HG03457 (cell line): ENCODE data around the gene CALY.

Experiments
- ATAC-seq: cut with Tn5 transposase; IDR thresholded peaks from one replicate; pipeline ENCODE4 v1.9.1; 2021; ENCODE audit warnings: moderate number of reproducible peaks; ENCODE audit not compliant: unreplicated experiment

The CALY gene

DNA sequence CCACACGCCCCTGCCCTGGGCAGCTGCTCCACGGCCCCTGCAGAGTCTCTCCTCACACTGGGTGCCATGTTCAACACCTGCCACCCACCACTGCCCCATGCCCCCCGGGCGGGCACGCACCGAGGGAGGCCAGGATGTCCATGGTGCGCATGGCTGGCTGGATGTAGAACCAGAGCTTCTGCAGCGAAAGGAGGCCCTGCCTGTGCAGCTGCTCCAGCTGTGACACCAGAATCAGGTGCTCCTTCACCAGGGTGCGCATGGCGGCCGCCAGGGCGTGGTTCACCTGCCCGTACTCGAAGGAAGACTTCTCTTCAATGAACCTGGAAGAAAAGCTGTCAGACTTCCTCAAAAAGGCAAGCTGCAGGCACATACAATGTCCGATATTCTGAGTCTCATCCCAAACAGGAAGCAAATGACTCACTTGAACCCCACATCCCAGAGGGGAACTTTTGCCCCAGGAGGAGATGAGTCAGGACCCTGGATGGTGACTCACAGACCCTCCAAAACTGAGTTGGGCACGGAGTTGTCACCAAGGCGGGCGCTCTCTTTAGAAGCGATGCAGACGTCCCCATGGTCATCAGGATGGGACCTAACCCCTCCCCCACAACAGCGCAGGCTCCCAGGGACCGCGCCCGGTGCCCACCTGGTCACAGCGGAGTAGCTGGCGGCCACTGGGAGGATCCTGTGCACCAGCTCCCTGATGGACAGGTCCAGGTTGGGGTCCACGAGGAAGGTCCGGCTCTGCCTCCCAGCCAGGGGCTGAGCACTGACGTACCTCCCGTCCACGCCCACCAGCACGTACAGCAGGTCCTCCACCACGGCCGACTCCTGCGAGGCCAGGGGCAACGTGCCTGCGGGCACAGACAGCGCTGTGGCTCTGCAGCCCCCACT lies 43.5 kb downstream of the CALY start:
- no peak for ATAC-seq

DNA sequence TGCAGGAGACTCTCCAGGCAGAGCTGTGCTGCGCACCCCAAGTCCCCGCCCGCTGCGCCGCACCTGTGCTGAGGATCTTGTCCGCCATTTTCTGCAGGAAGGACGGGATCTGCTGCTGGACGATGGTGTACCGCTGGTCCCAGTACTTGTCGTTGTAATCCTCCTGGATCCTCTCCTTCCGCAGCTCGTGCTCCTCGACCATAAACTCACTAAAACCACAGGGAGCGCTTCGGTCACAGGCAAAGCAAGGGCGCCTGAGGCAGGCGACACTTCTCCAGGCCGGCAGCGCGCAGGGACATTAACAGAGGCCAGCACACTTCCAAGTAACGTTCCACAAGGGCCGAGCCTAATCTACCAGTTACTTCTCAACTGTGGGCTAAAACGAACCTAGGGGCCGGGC lies 46.9 kb downstream of the CALY start:
- ATAC-seq = no peak

DNA sequence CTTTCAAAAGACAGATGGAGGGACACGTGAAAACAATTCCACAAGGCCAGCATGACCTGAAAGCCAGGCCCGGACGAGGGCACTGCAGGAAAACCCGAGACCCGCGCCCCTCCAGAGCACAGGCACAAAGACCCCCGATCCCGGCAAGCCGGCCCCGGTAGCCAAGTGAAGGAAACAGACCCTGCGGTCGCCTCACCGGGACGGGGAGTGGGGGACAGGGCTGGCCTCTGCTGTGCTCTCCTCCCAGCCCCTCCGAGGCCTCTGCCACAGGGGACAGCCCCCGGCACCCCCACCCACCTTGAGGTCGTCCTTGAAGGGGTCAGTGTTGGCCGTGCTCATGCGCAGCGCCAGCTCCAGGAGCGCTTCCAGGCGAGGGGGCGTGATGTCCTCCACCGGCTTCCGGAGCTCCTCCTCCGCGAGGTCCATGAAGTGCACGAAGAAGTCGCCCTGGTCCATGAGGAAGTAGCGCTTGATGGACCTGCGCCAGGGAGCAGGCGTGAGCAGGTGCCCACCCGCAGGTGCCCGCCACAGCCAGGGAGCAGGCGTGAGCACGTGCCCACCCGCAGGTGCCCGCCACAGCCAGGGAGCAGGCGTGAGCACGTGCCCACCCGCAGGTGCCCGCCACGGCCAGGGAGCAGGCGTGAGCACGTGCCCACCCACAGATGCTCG lies 48.7 kb downstream of the CALY start:
- no peak for ATAC-seq

DNA sequence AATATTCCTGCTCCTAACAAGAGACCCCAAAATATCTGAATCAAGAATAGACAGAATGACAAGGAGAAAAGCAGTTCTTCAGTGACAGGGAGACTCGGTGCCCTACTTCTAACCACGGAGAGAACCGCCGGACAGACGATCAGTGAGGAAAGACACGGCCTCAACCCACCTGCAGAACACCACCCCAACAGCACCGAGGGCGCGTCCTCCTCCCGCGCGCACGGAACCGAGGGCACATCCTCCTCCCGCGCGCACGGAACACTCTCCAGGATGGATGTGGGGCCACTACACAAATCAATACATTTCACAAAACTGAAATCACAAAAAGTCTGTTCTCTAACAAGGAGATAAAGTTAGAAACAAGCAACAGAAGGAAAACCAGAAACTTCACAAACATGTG lies 50.3 kb downstream of the CALY start:
- ATAC-seq = no peak

DNA sequence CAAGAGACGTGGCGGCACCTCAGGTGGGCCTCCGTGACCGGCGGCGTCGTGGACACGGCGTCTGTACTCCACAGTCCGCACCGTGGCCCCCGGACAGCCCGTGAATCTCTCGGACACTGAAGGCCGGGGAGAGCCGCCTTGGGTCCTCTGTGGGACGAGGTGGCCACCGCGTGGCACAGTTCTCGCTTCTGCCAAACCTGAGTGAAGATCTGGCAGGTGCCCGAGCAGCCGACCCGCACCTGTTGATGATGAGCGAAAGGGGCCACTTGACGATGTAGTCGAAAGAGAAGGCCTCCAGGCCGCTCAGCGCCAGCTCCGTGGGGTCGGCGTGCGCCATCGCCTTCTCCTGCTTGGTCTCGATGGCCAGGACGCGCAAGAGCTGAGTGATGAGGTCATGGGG lies 51.5 kb downstream of the CALY start:
- ATAC-seq = no peak

DNA sequence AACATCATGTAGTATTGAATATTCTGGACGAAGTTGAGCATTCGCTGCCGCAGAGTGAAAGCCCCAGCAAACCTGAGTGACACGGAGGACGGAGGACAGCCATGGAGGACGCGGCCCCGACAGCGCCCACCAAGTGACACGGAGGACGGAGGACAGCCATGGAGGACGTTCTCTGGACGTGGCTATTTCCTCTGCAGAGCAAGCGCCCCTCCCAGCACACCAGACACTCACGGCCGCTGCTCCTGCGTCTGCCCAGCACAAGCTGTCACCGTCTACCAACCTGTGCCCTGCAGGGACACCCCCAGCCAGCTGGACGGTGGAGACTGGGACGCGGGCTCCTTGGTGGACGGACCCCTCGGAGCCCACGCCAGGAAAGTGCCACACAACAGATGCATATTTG lies 52.8 kb downstream of the CALY start:
- ATAC-seq = no peak

DNA sequence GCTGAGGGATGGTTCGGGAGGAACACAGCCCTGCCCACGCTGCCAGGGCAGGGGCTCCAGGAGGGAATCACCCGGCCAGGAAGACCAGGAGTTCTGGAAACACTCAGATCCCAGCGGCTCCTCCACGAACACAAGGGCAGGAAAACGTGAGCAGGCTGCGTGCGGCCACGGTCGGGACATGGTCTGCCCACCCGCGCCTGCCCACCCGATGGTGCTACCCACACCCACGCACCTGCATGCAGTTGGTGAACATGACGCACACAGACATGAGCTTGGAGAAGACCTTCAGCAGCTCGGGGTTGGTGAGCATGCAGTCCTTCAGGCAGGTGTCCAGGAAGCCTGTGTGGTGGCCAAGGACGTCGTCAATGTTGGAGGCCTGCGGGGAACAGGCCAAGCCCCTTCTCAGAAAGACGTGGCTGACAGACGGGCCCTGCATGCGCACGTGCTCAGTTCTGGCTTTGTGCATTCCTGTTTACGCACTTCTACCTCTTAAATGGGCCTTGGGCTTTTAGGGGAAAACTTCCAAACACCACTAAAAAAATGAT lies 53.8 kb downstream of the CALY start:
- ATAC-seq = no peak

DNA sequence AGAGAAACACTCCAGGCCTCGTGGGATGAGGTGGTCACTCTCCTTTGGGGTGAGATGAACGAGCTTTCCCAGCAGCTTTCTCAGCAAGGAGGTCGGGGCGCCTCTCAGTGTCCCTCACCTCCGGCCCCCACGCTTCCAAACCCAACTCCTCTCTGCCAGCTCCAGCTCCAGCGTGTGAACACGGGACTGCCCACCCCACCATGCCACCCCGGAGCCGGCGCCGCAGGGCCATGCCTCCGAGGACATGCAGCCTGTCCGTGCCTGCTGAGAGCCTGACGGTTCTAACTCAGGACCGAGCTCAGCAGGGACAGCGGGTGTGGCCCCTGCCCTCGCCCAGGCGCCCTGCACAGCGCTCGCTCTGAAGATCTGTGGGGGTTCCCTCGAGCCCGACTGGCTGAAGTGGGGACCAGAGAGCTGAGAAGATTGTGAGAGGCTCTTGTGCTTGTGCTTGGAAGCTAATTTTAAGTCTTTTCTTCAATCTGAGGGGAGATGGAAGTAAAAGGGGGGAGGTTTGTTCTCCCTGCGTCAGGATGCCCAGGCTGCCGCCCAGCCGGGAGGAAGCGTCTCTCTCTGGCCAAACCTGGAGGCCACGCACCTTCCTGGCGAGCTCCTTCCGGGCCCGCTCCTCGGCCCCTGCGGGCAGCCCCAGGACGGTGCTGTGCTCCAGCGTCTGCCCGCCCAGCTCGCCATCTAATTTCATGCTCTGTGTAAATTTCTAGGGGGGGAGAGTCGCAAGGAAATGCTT lies 54.9 kb downstream of the CALY start:
- no peak for ATAC-seq

DNA sequence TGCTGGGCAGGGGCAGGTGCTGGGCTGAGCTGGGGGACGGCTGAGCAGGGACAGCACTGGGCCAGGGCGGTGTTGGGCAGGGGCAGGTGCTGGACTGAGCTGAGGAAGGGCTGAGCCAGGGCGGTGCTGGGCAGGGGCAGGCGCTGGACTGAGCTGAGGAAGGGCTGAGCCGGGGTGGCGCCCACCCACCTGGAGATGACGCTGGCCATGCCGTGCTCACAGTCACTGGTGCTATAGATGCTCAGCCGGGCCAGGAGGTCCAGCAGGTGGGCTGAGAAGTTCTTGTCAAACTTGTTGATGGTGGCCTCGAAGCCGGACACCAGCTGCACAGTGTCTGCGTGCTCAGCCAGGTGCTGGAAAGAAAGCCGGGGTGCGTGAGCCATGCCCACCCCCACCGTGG lies 55.6 kb downstream of the CALY start:
- ATAC-seq = no peak

DNA sequence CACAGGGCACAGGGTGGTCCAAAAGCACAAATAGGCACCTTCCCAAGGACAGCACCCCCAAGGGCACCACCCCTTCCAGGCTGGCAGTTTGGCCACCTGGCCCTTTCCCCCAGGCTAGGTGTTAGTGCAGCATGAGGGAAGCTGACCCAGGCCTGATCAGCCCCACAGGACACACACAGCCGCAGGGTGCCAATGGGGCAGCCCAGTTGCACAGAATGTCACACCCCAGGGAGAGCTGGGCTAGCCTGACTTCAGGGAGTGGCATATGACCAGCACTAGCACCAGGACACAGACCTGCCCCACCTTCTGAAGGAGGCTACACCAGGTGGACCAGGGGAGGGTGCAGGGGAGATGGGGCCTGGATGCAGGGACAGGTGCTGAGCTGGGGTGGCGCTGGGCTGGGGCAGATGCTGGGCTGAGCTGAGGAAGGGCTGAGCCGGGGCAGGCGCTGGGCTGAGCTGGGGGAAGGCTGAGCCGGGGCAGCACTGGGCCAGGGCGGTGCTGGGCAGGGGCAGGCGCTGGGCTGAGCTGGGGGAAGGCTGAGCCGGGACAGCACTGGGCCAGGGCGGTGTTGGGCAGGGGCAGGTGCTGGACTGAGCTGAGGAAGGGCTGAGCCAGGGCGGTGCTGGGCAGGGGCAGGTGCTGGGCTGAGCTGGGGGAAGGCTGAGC lies 56.2 kb downstream of the CALY start:
- no peak for ATAC-seq

DNA sequence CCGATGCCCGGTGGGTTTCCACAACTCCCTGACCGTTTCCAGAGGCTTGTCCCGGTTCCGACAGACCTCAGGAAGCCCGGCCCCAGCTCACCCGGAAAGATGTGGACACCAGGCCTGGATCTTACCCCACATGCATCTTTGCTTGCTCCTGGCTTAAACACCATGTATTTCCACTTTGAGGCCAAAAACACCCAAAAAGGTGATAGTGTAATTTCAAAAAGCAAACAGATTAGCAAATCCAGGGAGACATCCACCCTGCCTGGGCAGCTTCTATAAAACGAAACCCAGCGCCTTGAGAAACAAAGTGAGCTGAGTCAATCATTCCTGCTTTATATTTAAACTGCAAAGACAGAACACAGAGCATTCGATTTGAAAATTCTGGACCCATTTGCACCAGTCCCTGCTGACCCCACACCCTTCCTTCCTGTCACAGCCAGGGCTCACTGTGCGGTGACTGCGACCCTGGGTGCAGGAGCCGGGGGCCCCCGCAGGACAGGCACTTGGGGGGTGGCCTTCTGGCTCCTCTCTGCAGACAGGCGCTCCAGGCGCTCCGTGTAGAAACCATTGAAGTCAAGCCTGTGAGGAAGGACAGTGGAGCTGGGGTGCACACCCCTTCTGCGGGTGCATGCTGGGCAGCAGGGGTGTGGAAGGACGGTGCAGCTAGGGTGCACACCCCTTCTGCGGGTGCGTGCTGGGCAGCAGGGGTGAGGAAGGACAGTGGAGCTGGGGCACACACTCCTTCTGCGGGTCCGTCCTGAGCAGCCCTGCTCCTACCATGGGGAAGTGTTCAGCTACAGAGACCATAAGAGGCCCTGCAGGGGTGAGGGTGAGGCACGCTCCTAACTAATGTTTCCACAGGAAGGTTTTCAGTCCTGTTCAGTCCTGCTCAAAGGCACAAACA lies 57.1 kb downstream of the CALY start:
- ATAC-seq = no peak

DNA sequence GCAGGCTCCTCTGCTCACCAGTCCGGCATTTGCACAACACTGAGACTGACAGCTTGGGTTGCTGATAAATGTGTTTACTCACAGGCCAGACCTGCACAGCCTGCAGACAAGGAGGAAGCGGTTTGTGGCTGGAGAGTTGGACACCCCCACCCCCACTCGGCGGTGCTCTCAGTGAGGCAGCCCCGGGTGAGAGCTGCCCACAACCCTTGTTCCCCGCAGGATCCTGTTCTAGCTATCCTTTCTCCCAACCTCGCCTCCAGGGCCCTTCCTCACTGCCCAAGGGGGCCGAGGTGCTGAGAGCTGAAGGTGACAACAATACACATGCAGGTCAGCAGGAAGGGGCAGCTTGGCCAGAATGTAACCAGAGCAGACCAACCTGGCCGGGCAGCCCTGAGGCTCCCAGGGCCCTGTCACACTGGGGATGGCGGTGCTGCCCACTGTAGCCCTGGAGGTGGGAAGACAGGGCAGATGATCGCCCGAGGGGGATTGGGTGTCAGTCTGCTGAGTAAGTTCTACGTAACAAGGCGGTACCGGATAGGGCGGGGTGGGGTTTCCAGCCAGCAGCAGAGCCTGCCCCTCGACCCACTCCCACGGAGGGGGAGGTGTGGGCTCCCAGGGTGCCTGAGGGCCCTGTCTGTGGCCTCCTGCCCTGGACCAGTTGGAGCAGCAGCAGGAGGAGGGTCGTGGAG lies 58.0 kb downstream of the CALY start:
- ATAC-seq = no peak

DNA sequence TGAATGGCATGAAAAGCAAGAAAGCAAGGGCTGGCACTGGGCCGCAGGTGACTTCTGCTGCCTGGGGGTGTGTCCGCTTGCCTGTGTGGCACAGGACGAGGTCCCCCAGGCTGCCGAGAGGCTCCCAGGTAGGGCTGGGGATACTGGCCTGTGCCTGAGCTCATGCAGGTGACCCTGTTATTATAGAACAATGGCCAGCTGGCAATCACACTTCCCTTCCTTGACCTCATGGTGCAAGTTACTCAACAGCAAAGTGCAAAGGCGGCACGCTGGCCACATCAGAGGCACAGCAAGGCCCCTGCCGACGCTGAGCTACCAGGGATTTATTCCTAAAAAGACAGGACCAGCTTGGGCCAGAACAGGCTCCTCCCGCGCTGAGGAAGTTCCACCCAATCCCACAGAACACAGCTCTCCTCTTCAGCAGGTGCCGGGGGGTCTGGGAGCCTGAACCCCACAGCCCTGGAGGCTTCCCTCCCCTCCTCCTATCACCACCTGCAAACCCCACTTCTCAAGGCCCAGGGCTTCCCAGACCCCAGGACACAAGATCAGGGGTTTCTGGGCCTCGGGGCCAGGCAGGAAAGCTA lies 58.6 kb downstream of the CALY start:
- ATAC-seq = no peak

DNA sequence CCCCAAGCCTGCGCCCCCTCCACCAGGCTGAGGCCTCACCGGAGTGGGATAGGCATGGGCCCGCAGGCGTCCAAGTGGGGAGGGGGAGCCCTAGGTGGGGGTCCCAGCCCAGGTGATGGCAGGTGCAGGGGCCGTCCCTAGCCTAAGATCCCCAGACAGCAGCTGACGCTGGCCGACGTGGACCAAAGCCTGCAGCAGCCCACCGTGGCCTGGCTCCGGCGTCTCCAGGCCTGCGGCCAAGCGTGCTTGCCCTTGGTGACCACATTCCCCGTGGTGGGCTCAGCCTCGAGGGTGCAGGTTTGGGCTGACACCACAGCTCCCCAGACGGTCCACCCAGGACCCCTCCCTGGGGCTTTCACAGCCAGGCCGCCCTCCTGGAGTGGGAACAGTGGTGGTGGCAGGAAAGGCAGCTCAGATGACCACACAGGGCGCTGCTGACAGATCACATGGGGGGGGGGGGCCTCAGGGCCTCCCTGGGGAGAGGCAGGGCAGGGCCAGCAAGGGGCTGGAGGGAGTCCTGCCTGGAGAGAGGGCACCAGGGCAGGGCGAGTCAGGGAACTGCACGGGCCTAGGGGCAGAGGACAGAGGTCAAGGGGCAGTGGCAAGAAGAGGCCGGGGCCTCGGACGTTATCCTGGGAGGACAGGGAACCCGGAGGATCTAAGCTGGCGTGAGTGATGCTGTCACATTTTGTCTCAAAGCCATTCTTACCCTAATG lies 59.3 kb downstream of the CALY start:
- ATAC-seq = no peak

DNA sequence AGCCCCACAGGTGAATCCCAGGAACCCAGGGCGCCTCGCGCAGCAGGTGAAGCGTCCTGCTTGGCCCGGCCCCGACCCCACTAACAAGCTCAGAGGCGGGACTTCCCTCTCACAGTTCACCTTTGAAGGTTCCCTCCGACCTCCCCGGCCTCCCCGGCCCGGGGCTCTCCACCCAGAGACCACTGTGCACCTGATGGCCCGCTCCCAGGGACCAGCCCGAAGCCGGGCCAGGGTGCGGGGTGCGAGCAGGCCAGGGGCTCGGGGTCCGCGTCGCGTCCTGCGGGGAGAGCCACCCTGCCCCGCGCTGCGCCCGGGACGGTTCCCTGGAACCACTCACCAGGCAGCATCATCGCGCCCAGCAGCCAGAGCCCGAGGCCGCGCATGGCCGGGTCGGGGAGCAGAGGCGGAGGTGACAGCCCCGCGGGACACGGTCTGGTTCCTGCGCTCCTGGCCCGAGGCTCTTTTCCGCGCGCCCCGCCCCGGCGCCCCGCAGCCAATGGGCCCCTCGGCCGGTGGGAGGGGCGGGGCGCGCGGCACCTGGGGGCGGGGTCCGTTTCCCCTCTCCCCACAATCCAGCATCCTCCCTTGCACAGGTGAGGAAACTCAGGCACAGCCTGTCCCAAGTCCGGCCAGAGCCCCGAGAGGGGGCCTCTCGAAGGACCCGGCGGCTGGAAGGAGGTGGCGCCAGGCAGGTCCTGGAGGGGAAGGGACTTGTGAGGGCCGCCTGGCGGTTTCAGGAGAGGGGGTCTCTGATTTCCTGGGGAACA lies 60.1 kb downstream of the CALY start, which contains the start of gene ADAM8:
Gene ADAM8, minus strand, starts transcription at position 434 of the 767 bp plus-strand sequence. Its CDS starts 51 bp downstream, at position 383.
- ATAC-seq = peak; percentile 32

DNA sequence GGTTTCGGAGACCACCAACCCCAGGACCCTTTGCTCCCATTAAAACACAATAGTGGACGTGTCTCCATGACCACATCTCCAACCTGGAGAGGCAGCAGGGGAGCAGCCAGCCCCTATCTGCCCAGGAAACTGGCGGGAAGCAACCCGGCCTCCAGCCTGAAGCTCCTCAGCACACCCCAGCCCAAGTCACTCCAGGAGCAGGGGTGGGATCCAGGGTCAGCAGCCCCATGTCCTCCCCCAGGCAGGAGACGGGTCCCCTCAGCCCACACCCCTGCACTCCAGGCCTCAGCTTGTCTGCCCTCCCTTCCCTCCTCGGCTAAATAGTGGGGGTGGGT lies 60.6 kb downstream of the CALY start:
- no peak for ATAC-seq

DNA sequence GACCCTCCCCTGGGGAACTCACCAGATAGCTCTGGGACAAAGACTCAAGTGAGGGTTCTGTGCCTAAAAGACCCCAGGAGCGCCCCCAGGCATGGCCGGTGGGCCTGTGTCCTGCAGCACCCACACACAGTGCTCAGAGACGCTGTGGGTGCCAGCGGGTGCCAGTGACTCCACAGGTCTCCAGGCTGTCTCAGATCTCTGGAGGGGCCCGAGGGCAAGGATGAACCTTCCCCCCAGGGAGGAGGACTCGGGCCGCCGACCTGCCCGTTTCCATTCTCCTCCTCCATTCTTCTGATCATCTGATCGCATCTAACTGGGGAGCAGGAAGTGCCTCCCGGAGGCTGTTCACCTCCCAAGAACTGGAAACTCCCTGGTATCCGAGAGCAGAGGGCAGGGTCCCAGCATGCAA lies 61.0 kb downstream of the CALY start:
- peak; percentile 37 for ATAC-seq
